ENCODE measurements around the gene INIP.
A peak's percentile ranks its signal among the peaks of the same experiment; 100 is the strongest.
"Not testable (repeated sequence)": the region's sequence is repeated elsewhere in the genome, so short reads cannot be mapped to it uniquely, and the experiment has no call there.

The INIP gene

GRCh38 chr9:112725961-112726360 is 8.0 kb upstream of the INIP start:
- no peak overlapping the region for H3K23ac ChIP-seq (ENCODE audit: low read length)
- no peak overlapping the region for H4K91ac ChIP-seq (ENCODE audit: low read depth, low read length)
- no peak overlapping the region for H3K18ac ChIP-seq (ENCODE audit: low read length)
- H2AK5ac ChIP-seq (ENCODE audit: low read length): no peak overlapping the region
- no peak overlapping the region for H2BK5ac ChIP-seq (ENCODE audit: low read depth, low read length, poor library complexity)
- H3K4ac ChIP-seq (ENCODE audit: low read depth, low read length): no peak overlapping the region
- H3K27ac ChIP-seq (ENCODE audit: low read depth, low read length): no peak overlapping the region
- H2BK12ac ChIP-seq (ENCODE audit: low read length): no peak overlapping the region
- no peaks in the 10 kb centered on the region for H3K79me1 ChIP-seq (ENCODE audit: low read length)
- no peak overlapping the region for H4K8ac ChIP-seq (ENCODE audit: low read depth, low read length)
- no CpG with 5 or more reads among the region's 3 CpGs for WGBS (ENCODE audit: extremely low coverage, insufficient coverage, insufficient read length)
- no peaks in the 10 kb centered on the region for H3K9me3 ChIP-seq (ENCODE audit: insufficient read depth, low read depth, low read length)
- H3K14ac ChIP-seq (ENCODE audit: low read length): no peak overlapping the region
- H3K9ac ChIP-seq (ENCODE audit: low read length): no peak overlapping the region
- H3K4me2 ChIP-seq (ENCODE audit: low read length): no peak overlapping the region
- no peaks in the 10 kb centered on the region for H3K4me1 ChIP-seq (ENCODE audit: control insufficient read depth in 1 of 2, insufficient read depth in 2 of 2, low read length in 2 of 2)
- H3K36me3 ChIP-seq (ENCODE audit: control insufficient read depth in 1 of 2, insufficient read depth in 2 of 2, low read length in 2 of 2): no peaks in the 10 kb centered on the region
- H3K4me3 ChIP-seq (ENCODE audit: low read depth, low read length): no peak overlapping the region
- DNase-seq: no peak
- H4K12ac ChIP-seq (ENCODE audit: low read depth, low read length): no peak overlapping the region
- H2AFZ ChIP-seq (ENCODE audit: insufficient read depth, low read length, poor library complexity): no peak overlapping the region
- H3K27me3 ChIP-seq (ENCODE audit: insufficient read depth, low read length): no peaks in the 10 kb centered on the region
- no peak overlapping the region for H2BK120ac ChIP-seq (ENCODE audit: insufficient read depth, low read length, poor library complexity)
- no peaks in the 10 kb centered on the region for H3K79me2 ChIP-seq (ENCODE audit: control insufficient read depth, insufficient read depth, low read length, poor library complexity)

GRCh38 chr9:112722749-112723148 is 4.8 kb upstream of the INIP start:
- H2BK5ac ChIP-seq (ENCODE audit: low read depth, low read length, poor library complexity); H3K4ac ChIP-seq (ENCODE audit: low read depth, low read length); H2AFZ ChIP-seq (ENCODE audit: insufficient read depth, low read length, poor library complexity); H3K9me3 ChIP-seq (ENCODE audit: insufficient read depth, low read depth, low read length); H3K4me1 ChIP-seq (ENCODE audit: control insufficient read depth in 1 of 2, insufficient read depth in 2 of 2, low read length in 2 of 2); H2AK5ac ChIP-seq (ENCODE audit: low read length); H3K27ac ChIP-seq (ENCODE audit: low read depth, low read length); H3K36me3 ChIP-seq (ENCODE audit: control insufficient read depth in 1 of 2, insufficient read depth in 2 of 2, low read length in 2 of 2); H3K4me3 ChIP-seq (ENCODE audit: low read depth, low read length); H3K27me3 ChIP-seq (ENCODE audit: insufficient read depth, low read length); H2BK120ac ChIP-seq (ENCODE audit: insufficient read depth, low read length, poor library complexity); H3K23ac ChIP-seq (ENCODE audit: low read length); H3K79me1 ChIP-seq (ENCODE audit: low read length); H4K12ac ChIP-seq (ENCODE audit: low read depth, low read length); H3K18ac ChIP-seq (ENCODE audit: low read length); DNase-seq; H4K91ac ChIP-seq (ENCODE audit: low read depth, low read length); H3K4me2 ChIP-seq (ENCODE audit: low read length); H4K8ac ChIP-seq (ENCODE audit: low read depth, low read length); H3K14ac ChIP-seq (ENCODE audit: low read length); H3K79me2 ChIP-seq (ENCODE audit: control insufficient read depth, insufficient read depth, low read length, poor library complexity); H2BK12ac ChIP-seq (ENCODE audit: low read length); H3K9ac ChIP-seq (ENCODE audit: low read length): not testable (repeated sequence)
- no CpG with 5 or more reads among the region's 3 CpGs for WGBS (ENCODE audit: extremely low coverage, insufficient coverage, insufficient read length)

- H3K79me1 ChIP-seq (ENCODE audit: low read length): peaks cover 3% of the 10 kb centered on the region
- H4K8ac ChIP-seq (ENCODE audit: low read depth, low read length): no peak overlapping the region
- no peak overlapping the region for H3K23ac ChIP-seq (ENCODE audit: low read length)
- H2BK120ac ChIP-seq (ENCODE audit: insufficient read depth, low read length, poor library complexity): no peak overlapping the region
- no peak overlapping the region for H3K14ac ChIP-seq (ENCODE audit: low read length)
- H2BK12ac ChIP-seq (ENCODE audit: low read length): no peak overlapping the region
- H3K4me3 ChIP-seq (ENCODE audit: low read depth, low read length): no peak overlapping the region
- H3K4ac ChIP-seq (ENCODE audit: low read depth, low read length): no peak overlapping the region
- H3K9ac ChIP-seq (ENCODE audit: low read length): no peak overlapping the region
- H4K91ac ChIP-seq (ENCODE audit: low read depth, low read length): no peak overlapping the region
- no peaks in the 10 kb centered on the region for H3K4me1 ChIP-seq (ENCODE audit: control insufficient read depth in 1 of 2, insufficient read depth in 2 of 2, low read length in 2 of 2)
- no peak overlapping the region for H2AK5ac ChIP-seq (ENCODE audit: low read length)
- no peak overlapping the region for H3K27ac ChIP-seq (ENCODE audit: low read depth, low read length)
- H3K27me3 ChIP-seq (ENCODE audit: insufficient read depth, low read length): no peaks in the 10 kb centered on the region
- no peaks in the 10 kb centered on the region for H3K36me3 ChIP-seq (ENCODE audit: control insufficient read depth in 1 of 2, insufficient read depth in 2 of 2, low read length in 2 of 2)
- H3K79me2 ChIP-seq (ENCODE audit: control insufficient read depth, insufficient read depth, low read length, poor library complexity): no peaks in the 10 kb centered on the region
- no CpG with 5 or more reads among the region's 4 CpGs for WGBS (ENCODE audit: extremely low coverage, insufficient coverage, insufficient read length)
- peak; percentile 41 to 42 for DNase-seq
- H2AFZ ChIP-seq (ENCODE audit: insufficient read depth, low read length, poor library complexity): no peak overlapping the region
- no peak overlapping the region for H2BK5ac ChIP-seq (ENCODE audit: low read depth, low read length, poor library complexity)
- H3K9me3 ChIP-seq (ENCODE audit: insufficient read depth, low read depth, low read length): no peaks in the 10 kb centered on the region
- H3K18ac ChIP-seq (ENCODE audit: low read length): no peak overlapping the region
- no peak overlapping the region for H4K12ac ChIP-seq (ENCODE audit: low read depth, low read length)
- no peak overlapping the region for H3K4me2 ChIP-seq (ENCODE audit: low read length)
Observed at GRCh38 chr9:112720113-112720780, 2.3 kb upstream of the INIP start.

- no peak overlapping the region for H3K4me2 ChIP-seq (ENCODE audit: low read length)
- no CpG with 5 or more reads among the region's 2 CpGs for WGBS (ENCODE audit: extremely low coverage, insufficient coverage, insufficient read length)
- H2BK120ac ChIP-seq (ENCODE audit: insufficient read depth, low read length, poor library complexity): no peak overlapping the region
- H3K4me3 ChIP-seq (ENCODE audit: low read depth, low read length): no peak overlapping the region
- no peaks in the 10 kb centered on the region for H3K27me3 ChIP-seq (ENCODE audit: insufficient read depth, low read length)
- H3K9me3 ChIP-seq (ENCODE audit: insufficient read depth, low read depth, low read length): no peaks in the 10 kb centered on the region
- H4K12ac ChIP-seq (ENCODE audit: low read depth, low read length): no peak overlapping the region
- peaks cover 3% of the 10 kb centered on the region for H3K79me1 ChIP-seq (ENCODE audit: low read length)
- no peaks in the 10 kb centered on the region for H3K4me1 ChIP-seq (ENCODE audit: control insufficient read depth in 1 of 2, insufficient read depth in 2 of 2, low read length in 2 of 2)
- H2AK5ac ChIP-seq (ENCODE audit: low read length): no peak overlapping the region
- no peak overlapping the region for H3K4ac ChIP-seq (ENCODE audit: low read depth, low read length)
- H4K8ac ChIP-seq (ENCODE audit: low read depth, low read length): no peak overlapping the region
- no peak overlapping the region for H2BK5ac ChIP-seq (ENCODE audit: low read depth, low read length, poor library complexity)
- H3K36me3 ChIP-seq (ENCODE audit: control insufficient read depth in 1 of 2, insufficient read depth in 2 of 2, low read length in 2 of 2): peaks cover 0 to under 1% of the 10 kb centered on the region in 2 experiments
- no peak overlapping the region for H3K14ac ChIP-seq (ENCODE audit: low read length)
- H3K9ac ChIP-seq (ENCODE audit: low read length): no peak overlapping the region
- no peak overlapping the region for H3K18ac ChIP-seq (ENCODE audit: low read length)
- no peak overlapping the region for H3K27ac ChIP-seq (ENCODE audit: low read depth, low read length)
- DNase-seq: peak in 1 of 2 donors; percentile 36
- H2BK12ac ChIP-seq (ENCODE audit: low read length): no peak overlapping the region
- H4K91ac ChIP-seq (ENCODE audit: low read depth, low read length): no peak overlapping the region
- H3K79me2 ChIP-seq (ENCODE audit: control insufficient read depth, insufficient read depth, low read length, poor library complexity): no peaks in the 10 kb centered on the region
- no peak overlapping the region for H3K23ac ChIP-seq (ENCODE audit: low read length)
- H2AFZ ChIP-seq (ENCODE audit: insufficient read depth, low read length, poor library complexity): no peak overlapping the region
Observed at GRCh38 chr9:112719696-112720095, 1.8 kb upstream of the INIP start.
